Osteocyte (in vitro differentiated cells): ENCODE results near the gene SLCO3A1. TPM values are rescaled to one million over a fixed set of nuclear protein-coding genes. Genes with fewer than 3 reads are reported as not detected.
"Not testable (repeated sequence)": the region's sequence is repeated elsewhere in the genome, so short reads cannot be mapped to it uniquely, and the experiment has no call there.

Experiments used
- DNase-seq: peaks from one replicate; pipeline ENCODE4 v3.0.0; 2021; ENCODE audit warnings: mixed read lengths; ENCODE audit not compliant: unreplicated experiment; ENCODE audit errors: extremely low spot score
- H3K27ac Mint-ChIP-seq: one replicate; pipeline ENCODE4 v1.8.0; 2021; ENCODE audit warnings: mild to moderate bottlenecking, mixed read lengths; ENCODE audit not compliant: unreplicated experiment
- H3K27me3 Mint-ChIP-seq: one replicate; pipeline ENCODE4 v1.8.0; 2021; ENCODE audit warnings: mixed read lengths; ENCODE audit not compliant: unreplicated experiment
- H3K36me3 Mint-ChIP-seq: one replicate; pipeline ENCODE4 v1.8.0; 2021; ENCODE audit warnings: mixed read lengths; ENCODE audit not compliant: unreplicated experiment
- H3K4me1 Mint-ChIP-seq: one replicate; pipeline ENCODE4 v1.8.0; 2021; ENCODE audit warnings: mixed read lengths; ENCODE audit not compliant: unreplicated experiment
- H3K4me3 Mint-ChIP-seq: one replicate; pipeline ENCODE4 v1.8.0; 2021; ENCODE audit warnings: mild to moderate bottlenecking, moderate library complexity, mixed read lengths; ENCODE audit not compliant: unreplicated experiment
- H3K9me3 Mint-ChIP-seq: one replicate; pipeline ENCODE4 v1.8.0; 2021; ENCODE audit warnings: mixed read lengths; ENCODE audit not compliant: unreplicated experiment
- CTCF ChIP-seq: fragments of 200-600 bp; sonication (generic); IDR thresholded peaks from 2 replicates; pipeline ENCODE4 v1.5.0; 2021; ENCODE audit warnings: antibody characterized with exemption, mild to moderate bottlenecking, moderate library complexity
- total RNA-seq: library from RNA; stranded (reverse); gene quantifications from 2 replicates; pipeline ENCODE4 v1.2.1, GENCODE V29; 2021

Gene SLCO3A1
- total RNA-seq, 1 donor from 2014 or later: 1.3 TPM

GRCh38 chr15:92195241-92195640 lies 341.7 kb downstream of the SLCO3A1 start:
- Mint-ChIP-seq H3K4me3 (no peak overlapping the region), H3K36me3 (no peaks in the 10 kb centered on the region), H3K27me3 (no peaks in the 10 kb centered on the region), H3K9me3 (no peaks in the 10 kb centered on the region), H3K27ac (no peak overlapping the region), H3K4me1 (no peaks in the 10 kb centered on the region)
- no peak for DNase-seq
- no peak for TF ChIP-seq CTCF

DNA sequence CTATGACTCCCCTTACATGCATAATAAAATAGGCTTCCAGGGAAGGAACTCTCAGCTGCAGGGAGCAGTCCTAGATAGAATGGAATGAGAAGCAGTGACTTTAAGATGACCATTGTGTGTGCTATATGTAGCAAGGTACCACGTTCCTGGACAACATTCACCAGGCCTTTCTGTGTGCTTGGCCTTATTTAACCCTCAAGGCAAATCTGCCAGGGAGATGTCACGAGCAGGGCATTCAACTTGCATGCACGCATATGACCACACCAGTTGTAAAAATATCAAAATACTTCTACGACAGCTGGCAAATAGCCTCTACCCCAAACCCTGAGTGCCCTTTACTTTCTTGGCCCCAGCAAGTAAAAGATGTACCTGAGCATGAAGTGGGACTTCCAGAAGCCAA lies 342.8 kb downstream of the SLCO3A1 start:
- DNase-seq: peak; percentile 27
- H3K4me3 Mint-ChIP-seq: no peak overlapping the region
- no peaks in the 10 kb centered on the region for H3K4me1 Mint-ChIP-seq
- no peaks in the 10 kb centered on the region for H3K27me3 Mint-ChIP-seq
- H3K9me3 Mint-ChIP-seq: no peaks in the 10 kb centered on the region
- no peak for TF ChIP-seq CTCF
- no peaks in the 10 kb centered on the region for H3K36me3 Mint-ChIP-seq
- H3K27ac Mint-ChIP-seq: no peak overlapping the region

DNA sequence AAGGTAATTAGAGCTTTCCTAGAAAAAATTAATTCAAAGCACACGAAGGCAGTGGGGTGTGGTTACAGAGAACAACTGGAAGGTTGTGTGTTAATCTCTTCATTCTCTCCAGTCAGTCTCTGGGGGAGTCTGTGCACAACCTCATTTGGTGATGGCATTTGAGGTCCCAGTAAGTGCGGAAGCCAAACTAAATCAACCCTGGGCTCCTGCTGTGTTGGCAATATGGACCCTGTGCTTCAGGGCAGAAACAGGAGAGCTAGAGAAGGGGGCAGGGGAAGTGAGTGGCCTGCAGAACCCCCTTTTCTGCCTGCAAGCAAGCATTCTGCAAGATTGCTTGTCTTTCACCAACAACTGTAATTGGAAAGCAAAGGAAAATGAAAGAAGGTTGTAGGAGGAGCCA lies 344.2 kb downstream of the SLCO3A1 start:
- no peak overlapping the region for H3K4me3 Mint-ChIP-seq
- H3K27ac Mint-ChIP-seq: no peak overlapping the region
- H3K4me1 Mint-ChIP-seq: no peaks in the 10 kb centered on the region

DNA sequence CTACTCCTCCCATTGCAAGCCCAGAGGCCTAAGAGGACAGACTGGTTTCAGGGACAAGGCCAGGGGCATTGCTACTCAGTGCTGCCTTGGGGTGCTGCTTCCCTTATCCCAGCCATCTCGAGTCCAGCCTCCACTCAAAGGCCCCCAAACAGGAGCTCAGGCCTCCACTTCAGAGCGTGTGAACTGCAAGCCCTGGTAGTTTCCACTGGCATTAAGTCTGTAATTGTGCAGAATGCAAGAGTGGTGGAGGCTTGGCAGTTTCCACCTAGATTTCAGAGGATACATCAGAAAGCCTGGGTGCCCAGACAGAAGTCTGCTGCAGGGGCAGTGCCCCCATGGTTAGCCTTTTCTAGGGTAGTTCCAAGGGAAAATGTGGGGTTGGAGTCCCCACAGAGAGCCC lies 347.4 kb downstream of the SLCO3A1 start:
- Mint-ChIP-seq H3K4me1 (no peaks in the 10 kb centered on the region), H3K36me3 (no peaks in the 10 kb centered on the region), H3K27me3 (no peaks in the 10 kb centered on the region), H3K9me3 (no peaks in the 10 kb centered on the region), H3K4me3 (no peak overlapping the region), H3K27ac (no peak overlapping the region)
- no peak for DNase-seq
- TF ChIP-seq CTCF: no peak

More for the DNA sequence above, 344.2 kb downstream of the SLCO3A1 start:
- H3K9me3 Mint-ChIP-seq: no peaks in the 10 kb centered on the region
- no peaks in the 10 kb centered on the region for H3K36me3 Mint-ChIP-seq
- TF ChIP-seq CTCF: no peak
- peak; percentile 34 for DNase-seq
- no peaks in the 10 kb centered on the region for H3K27me3 Mint-ChIP-seq

GRCh38 chr15:92205255-92205739 lies 351.8 kb downstream of the SLCO3A1 start:
- no peak for TF ChIP-seq CTCF
- H3K27ac Mint-ChIP-seq: no peak overlapping the region
- H3K4me3 Mint-ChIP-seq: no peak overlapping the region
- H3K4me1 Mint-ChIP-seq: no peaks in the 10 kb centered on the region
- H3K36me3 Mint-ChIP-seq: no peaks in the 10 kb centered on the region
- H3K27me3 Mint-ChIP-seq: no peaks in the 10 kb centered on the region
- H3K9me3 Mint-ChIP-seq: peaks cover 16% of the 10 kb centered on the region
- peak; percentile 53 for DNase-seq

DNA sequence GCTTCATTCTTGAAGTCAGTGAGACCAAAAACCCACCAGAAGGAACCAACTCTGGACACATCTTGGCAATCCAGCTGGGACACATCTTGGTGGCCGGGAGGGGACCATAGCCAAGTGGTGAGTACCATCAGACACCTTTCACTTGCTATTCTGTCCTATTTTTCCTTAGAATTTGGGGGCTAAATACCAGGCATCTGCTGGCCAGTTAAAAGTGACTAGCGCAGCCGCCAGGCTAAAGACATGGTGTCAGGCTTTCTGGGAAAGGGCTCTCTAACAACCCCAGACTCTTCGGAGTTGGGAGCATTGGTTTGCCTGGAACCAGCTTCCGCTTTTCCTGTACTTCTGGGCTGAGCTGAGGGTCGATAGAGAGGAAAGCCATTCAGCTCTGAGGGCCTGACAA lies 354.1 kb downstream of the SLCO3A1 start:
- H3K4me1 Mint-ChIP-seq, H3K27me3 Mint-ChIP-seq, H3K36me3 Mint-ChIP-seq, H3K27ac Mint-ChIP-seq, H3K4me3 Mint-ChIP-seq: not testable (repeated sequence)
- DNase-seq: peak; percentile 60
- peaks cover 22% of the 10 kb centered on the region for H3K9me3 Mint-ChIP-seq
